ENCODE measurements around the gene DCDC2C.

DCDC2C gene

GRCh38 chr2:3674066-3674845, 29.1 kb upstream of the DCDC2C start:
- no peak for DNase-seq

GRCh38 chr2:3675687-3676086, 27.7 kb upstream of the DCDC2C start:
- DNase-seq: no peak

DNA sequence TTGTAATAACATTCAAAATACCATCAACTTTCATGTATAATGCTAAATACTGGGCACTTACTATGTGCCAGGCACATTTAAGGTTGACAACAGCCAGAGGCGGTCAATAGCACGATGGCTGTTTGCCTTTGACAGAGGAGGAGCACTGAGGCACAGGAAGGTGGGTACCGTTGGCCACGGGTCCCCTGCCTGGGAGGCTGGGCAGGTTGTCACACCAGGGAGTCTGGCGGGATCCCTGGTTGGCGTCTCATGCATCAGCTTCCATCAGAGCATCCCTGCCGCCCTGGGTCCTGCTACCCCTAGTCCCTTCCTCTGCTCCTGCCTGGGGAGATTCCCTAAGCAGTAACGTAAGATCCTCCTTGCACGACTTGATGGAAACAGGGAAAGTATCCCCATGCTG, 25.9 kb upstream of the DCDC2C start:
- no peak for DNase-seq

DNA sequence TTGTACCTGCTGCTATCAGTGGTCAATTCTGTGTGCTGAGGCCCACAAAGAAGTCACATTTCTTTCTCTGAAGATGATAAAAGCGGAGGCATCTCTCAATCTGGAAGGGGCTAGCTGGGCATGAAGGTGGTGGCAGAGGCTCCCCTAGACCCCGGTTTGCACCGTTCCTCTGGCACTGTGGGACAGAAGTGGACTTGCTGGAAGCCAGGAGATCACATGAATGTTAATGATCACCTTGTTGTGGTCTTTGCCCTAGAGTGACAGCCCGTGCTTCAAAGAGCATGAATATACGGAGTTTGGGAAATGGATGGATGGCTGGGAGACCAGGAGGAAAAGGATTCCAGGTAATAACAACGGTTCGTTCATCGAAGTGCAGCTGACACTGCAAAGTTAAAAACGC, 25.2 kb upstream of the DCDC2C start:
- DNase-seq: no peak

- DNase-seq: no peak
These were observed 24.2 kb upstream of the DCDC2C start for GRCh38 chr2:3679180-3679579.

- no peak for DNase-seq
These were observed 23.6 kb upstream of the DCDC2C start for GRCh38 chr2:3679616-3680393.

DNA sequence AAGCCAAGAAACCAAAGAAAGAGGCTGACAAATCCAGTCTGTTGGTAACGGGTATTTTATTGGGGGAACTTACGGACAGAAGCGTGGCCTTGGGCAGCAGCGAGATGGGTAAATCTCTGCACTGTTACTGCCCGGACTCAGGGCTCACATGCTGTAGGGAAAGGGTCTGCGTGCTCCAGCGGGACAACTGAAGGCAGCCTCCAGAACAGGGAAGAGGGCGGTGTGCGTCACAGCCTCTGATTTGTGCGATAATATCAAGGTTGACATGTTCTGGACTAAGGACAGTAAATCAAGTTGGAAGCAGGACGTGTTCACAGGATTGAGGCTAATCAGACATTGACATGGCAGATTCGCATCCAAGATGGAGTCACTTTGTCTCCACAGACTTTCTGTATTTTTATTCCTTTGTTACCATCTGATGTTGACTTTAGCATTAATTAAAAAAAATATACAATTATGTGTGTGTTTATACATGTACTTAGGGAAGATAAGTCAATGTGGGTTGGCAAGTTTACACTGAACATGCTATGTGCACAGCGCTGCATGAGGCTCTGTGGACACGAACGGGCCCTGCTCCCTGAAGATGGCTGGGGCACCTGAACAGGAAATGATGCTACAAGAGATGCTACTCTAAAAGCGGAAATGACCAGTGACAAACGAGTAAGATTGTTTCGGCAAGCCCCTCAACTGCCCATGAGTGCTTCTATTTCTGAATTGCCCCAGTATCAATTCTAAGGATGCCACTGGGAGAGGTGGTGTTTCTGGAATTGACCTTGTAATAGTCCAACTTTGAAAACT, 22.6 kb upstream of the DCDC2C start:
- no peak for DNase-seq

- DNase-seq: no peak
These were observed 21.8 kb upstream of the DCDC2C start for GRCh38 chr2:3681625-3682024.

- no peak for DNase-seq
These were observed 20.6 kb upstream of the DCDC2C start for GRCh38 chr2:3682811-3683210.

DNA sequence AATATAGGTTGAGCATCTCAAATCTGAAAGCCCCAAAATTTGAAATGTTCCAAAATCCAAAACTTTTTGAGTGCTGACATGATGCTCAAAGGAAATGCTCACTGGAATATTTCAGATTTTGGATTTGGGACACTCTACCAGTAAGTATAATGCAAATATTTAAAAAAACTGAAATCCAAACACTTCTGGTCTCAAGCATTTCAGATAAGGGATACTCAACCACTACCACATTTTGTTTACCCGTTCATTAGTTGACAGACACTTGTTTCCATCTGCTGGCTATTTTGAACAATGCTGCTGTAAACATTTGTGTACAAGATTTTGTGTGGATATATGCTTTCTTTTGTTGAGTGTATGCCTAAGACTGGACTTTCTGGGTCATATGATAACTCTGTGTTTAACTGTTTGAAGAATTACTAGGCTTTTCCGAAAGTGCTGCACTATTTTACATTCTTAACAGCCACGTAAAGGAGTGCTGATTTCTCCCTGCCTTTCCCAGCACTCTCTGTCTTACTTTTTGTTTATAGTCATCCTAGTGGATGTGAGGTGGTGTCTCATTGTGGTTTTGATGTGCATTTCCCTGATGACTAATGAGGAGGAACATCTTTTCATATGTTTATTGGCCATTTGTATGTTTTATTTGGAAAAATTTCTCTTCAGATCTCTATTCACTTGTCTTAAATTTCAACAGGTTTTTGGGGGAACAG, 19.5 kb upstream of the DCDC2C start:
- DNase-seq: no peak

- DNase-seq: no peak
These were observed 13.2 kb upstream of the DCDC2C start for GRCh38 chr2:3689998-3690748.

DNA sequence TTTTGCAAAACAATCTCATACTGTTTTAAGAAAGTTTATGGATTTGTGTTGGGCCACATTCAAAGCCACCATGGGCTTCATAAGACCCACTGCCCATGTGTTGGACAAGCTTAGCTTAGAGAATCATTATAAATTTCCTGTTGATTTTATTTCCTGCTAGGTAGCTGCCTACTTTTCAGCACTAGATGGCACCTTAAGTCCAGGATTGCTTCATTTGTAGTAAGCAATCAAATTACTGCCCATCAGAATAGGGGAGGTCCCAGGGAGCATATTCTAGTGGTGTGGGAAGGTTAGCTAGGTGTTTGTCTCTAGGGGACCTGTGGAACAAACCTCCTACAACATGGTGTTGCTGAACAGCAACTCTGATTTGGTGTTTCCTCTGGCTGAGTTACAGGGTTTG, 11.0 kb upstream of the DCDC2C start:
- no peak for DNase-seq

- no peak for DNase-seq
These were observed 6.8 kb upstream of the DCDC2C start for GRCh38 chr2:3696545-3696944.

- DNase-seq: no peak
These were observed 2.3 kb upstream of the DCDC2C start for GRCh38 chr2:3701071-3701470.

DNA sequence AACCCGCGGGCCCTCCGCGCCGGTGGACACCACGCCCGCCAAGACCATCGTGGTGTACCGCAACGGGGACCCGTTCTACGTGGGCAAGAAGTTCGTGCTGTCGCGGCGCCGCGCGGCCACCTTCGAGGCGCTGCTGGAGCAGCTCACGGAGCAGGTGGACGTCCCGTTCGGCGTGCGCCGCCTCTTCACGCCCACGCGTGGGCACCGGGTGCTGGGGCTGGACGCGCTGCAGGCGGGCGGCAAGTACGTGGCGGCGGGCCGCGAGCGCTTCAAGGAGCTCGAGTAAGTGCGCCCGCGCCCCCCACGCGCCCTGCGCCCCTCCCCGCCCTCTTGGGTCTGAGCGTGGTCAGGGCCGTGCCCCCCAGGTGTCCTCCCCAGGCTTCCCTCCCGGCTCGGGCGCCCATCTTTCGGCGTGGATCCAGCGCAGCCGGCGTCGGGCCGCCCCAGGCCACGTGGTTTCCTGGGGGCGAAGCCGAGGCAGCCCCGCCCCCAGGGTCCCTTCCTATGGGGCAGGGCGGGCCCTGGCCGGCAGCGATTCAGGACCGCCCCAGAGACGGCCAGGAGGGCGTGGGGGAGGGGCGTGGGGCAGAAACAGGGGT, 481 bp downstream of the DCDC2C start:
- no peak for DNase-seq

- DNase-seq: no peak
These were observed 1.3 kb downstream of the DCDC2C start for GRCh38 chr2:3704692-3705091.

GRCh38 chr2:3705782-3706181, 2.4 kb downstream of the DCDC2C start:
- no peak for DNase-seq

- no peak for DNase-seq
These were observed 3.5 kb downstream of the DCDC2C start for GRCh38 chr2:3706892-3707291.

DNA sequence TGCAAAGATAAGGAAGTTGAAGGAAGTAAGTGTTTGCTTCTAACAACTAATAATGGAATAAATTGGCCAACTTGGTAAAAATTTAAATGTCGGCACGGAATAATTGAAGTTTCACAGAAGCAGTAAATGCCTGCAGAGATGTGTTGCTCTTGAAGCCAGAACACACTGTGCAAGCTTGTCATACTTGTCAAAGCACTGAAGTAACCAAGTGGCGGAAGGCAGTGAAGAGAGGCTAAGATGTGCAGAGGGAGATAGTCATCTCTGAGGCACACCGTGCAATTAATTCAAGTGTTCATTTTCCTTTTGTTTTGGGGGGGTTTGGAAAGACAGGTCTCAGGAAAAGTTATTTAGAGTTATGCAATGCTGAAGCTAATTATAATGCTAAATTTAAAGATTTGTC, 5.2 kb downstream of the DCDC2C start:
- no peak for DNase-seq

DNA sequence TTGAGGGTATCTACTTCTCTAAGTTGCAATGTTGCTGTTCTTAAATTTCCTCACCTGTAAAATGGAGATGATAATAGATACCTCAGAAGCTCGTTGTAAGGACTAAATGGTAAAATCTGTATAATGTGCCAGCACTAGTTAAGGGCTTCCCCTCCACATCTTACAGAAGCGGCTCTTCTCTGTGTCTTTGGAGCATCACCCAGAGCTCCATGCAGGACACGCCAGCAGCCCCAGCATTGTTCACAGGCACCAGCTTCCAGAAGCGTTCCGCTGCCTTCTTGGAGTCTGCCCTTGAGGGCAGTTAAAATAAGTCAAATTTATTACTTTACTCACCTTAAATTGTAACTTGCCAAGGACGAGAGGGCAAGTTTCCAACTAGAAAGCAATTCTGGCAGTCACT, 5.8 kb downstream of the DCDC2C start:
- no peak for DNase-seq

- DNase-seq: no peak
These were observed 9.0 kb downstream of the DCDC2C start for GRCh38 chr2:3712424-3712823.
